HG03045 (cell line): ENCODE data around the gene SCEL.
"Not testable (repeated sequence)": the region's sequence is repeated elsewhere in the genome, so short reads cannot be mapped to it uniquely, and the experiment has no call there.

Experiments
- ATAC-seq: cut with Tn5 transposase; IDR thresholded peaks from one replicate; pipeline ENCODE4 v1.9.1; 2021; ENCODE audit warnings: mild to moderate bottlenecking, moderate library complexity; ENCODE audit not compliant: unreplicated experiment

SCEL gene

GRCh38 chr13:77650409-77650808, 114.9 kb downstream of the SCEL start:
- ATAC-seq: no peak

GRCh38 chr13:77653301-77653700, 117.8 kb downstream of the SCEL start:
- no peak for ATAC-seq

- not testable (repeated sequence) for ATAC-seq
Observed at GRCh38 chr13:77660016-77660415, 124.5 kb downstream of the SCEL start.

- no peak for ATAC-seq
Observed at GRCh38 chr13:77660841-77661250, 125.3 kb downstream of the SCEL start.

- ATAC-seq: not testable (repeated sequence)
Observed at GRCh38 chr13:77662301-77662700, 126.8 kb downstream of the SCEL start.

- ATAC-seq: not testable (repeated sequence)
Observed at GRCh38 chr13:77662831-77663230, 127.3 kb downstream of the SCEL start.

- ATAC-seq: no peak
Observed at GRCh38 chr13:77674852-77675251, 139.3 kb downstream of the SCEL start.

GRCh38 chr13:77678691-77679235, 143.3 kb downstream of the SCEL start:
- no peak for ATAC-seq

- ATAC-seq: no peak
Observed at GRCh38 chr13:77687799-77688198, 152.3 kb downstream of the SCEL start.

GRCh38 chr13:77691871-77692270, 156.4 kb downstream of the SCEL start:
- no peak for ATAC-seq

- ATAC-seq: no peak
Observed at GRCh38 chr13:77692746-77693448, 157.4 kb downstream of the SCEL start.

- ATAC-seq: no peak
Observed at GRCh38 chr13:77693449-77693940, 158.0 kb downstream of the SCEL start.
